Thoracic aorta (tissue), 2 donors: ENCODE data around the gene APOF. TPM values are rescaled to one million over a fixed set of nuclear protein-coding genes. Genes with fewer than 3 reads are reported as not detected.
"Not testable (repeated sequence)": the region's sequence is repeated elsewhere in the genome, so short reads cannot be mapped to it uniquely, and the experiment has no call there.

Experiments used
- ATAC-seq: fragments of 150-250 bp; one replicate; pipeline ENCODE4 v1.8.0; 2017; ENCODE audit warnings: low read depth; ENCODE audit not compliant: insufficient number of reproducible peaks, low FRiP score
- DNase-seq: peaks from one replicate; pipeline ENCODE4 v3.0.0-alpha.2; 2020; ENCODE audit warnings: low spot score
- H3K27ac ChIP-seq, 2 donors: fragments of 200-600 bp; sonication (generic); 1 replicate in 1 of 2; 2 replicates in 1 of 2; pipeline ENCODE4 v1.5.1; 2016; ENCODE audit warnings: mild to moderate bottlenecking in 2 of 2, moderate library complexity in 2 of 2
- H3K27me3 ChIP-seq: fragments of 200-600 bp; sonication (generic); replicated peaks from 2 replicates; pipeline ENCODE4 v1.6.0; 2016; ENCODE audit warnings: mild to moderate bottlenecking; ENCODE audit not compliant: insufficient read depth
- H3K36me3 ChIP-seq: fragments of 200-600 bp; sonication (generic); one replicate; pipeline ENCODE4 v1.5.1; 2016
- H3K4me1 ChIP-seq, 2 donors: fragments of 200-600 bp; sonication (generic); 1 replicate in 1 of 2; 2 replicates in 1 of 2; pipeline versions ENCODE4 v1.5.1 to v1.6.0; 2016; ENCODE audit warnings: low read depth in 2 of 2, mild to moderate bottlenecking in 1 of 2; ENCODE audit not compliant: control insufficient read depth in 1 of 2
- H3K4me3 ChIP-seq: fragments of 200-600 bp; sonication (generic); 2 replicates; pipeline ENCODE4 v1.5.1; 2016; ENCODE audit warnings: mild to moderate bottlenecking
- H3K9me3 ChIP-seq: fragments of 200-600 bp; sonication (generic); 2 replicates; pipeline ENCODE4 v1.5.1; 2016
- CTCF ChIP-seq: fragments of 200-600 bp; sonication (generic); IDR thresholded peaks from one replicate; pipeline ENCODE4 v1.5.1; 2019; ENCODE audit warnings: antibody characterized with exemption
- total RNA-seq, 2 donors: library from RNA; depleted of rRNA; stranded (reverse); fragments of >200 nt; gene quantifications; one replicate each; pipeline versions ENCODE4 v1.1.0 to v1.2.3, GENCODE V29; 2016

APOF gene
- total RNA-seq, 2 donors from 2014 or later: not detected

GRCh38 chr12:56399466-56399865, 36.8 kb upstream of the APOF start:
- H3K36me3 ChIP-seq, H3K27ac ChIP-seq, DNase-seq, ATAC-seq, H3K27me3 ChIP-seq, H3K4me1 ChIP-seq, H3K9me3 ChIP-seq, H3K4me3 ChIP-seq: not testable (repeated sequence)

GRCh38 chr12:56398324-56398723, 35.7 kb upstream of the APOF start:
- no peak overlapping the region for H3K4me3 ChIP-seq
- H3K4me1 ChIP-seq: no peaks in the 10 kb centered on the region
- no peak overlapping the region for H3K27ac ChIP-seq
- no peak for TF ChIP-seq CTCF
- no peaks in the 10 kb centered on the region for H3K36me3 ChIP-seq
- H3K27me3 ChIP-seq: no peaks in the 10 kb centered on the region
- peaks cover 9% of the 10 kb centered on the region for H3K9me3 ChIP-seq
- DNase-seq: no peak
- ATAC-seq: no peak

- no peak overlapping the region for H3K27ac ChIP-seq
- no peak for TF ChIP-seq CTCF
- ATAC-seq: no peak
- no peaks in the 10 kb centered on the region for H3K36me3 ChIP-seq
- no peak for DNase-seq
- no peaks in the 10 kb centered on the region for H3K9me3 ChIP-seq
- no peak overlapping the region for H3K4me3 ChIP-seq
- H3K4me1 ChIP-seq: no peaks in the 10 kb centered on the region
- no peaks in the 10 kb centered on the region for H3K27me3 ChIP-seq
These were observed 29.7 kb upstream of the APOF start for GRCh38 chr12:56392331-56392730.

GRCh38 chr12:56391721-56392120, 29.1 kb upstream of the APOF start:
- H3K36me3 ChIP-seq: no peaks in the 10 kb centered on the region
- no peak for TF ChIP-seq CTCF
- H3K27ac ChIP-seq: no peak overlapping the region
- H3K4me3 ChIP-seq: no peak overlapping the region
- H3K4me1 ChIP-seq: no peaks in the 10 kb centered on the region
- H3K27me3 ChIP-seq: no peaks in the 10 kb centered on the region
- H3K9me3 ChIP-seq: no peaks in the 10 kb centered on the region
- ATAC-seq (no peak), DNase-seq (no peak)

GRCh38 chr12:56389412-56389811, 26.8 kb upstream of the APOF start:
- Histone ChIP-seq H3K36me3 (no peaks in the 10 kb centered on the region), H3K4me3 (no peak overlapping the region), H3K27ac (no peak overlapping the region), H3K4me1 (no peaks in the 10 kb centered on the region), H3K27me3 (no peaks in the 10 kb centered on the region), H3K9me3 (no peaks in the 10 kb centered on the region)
- no peak for TF ChIP-seq CTCF
- DNase-seq (no peak), ATAC-seq (no peak)

- TF ChIP-seq CTCF: no peak
- no peaks in the 10 kb centered on the region for H3K36me3 ChIP-seq
- H3K4me1 ChIP-seq: no peaks in the 10 kb centered on the region
- DNase-seq: no peak
- H3K9me3 ChIP-seq: no peaks in the 10 kb centered on the region
- H3K27me3 ChIP-seq: no peaks in the 10 kb centered on the region
- no peak overlapping the region for H3K27ac ChIP-seq
- H3K4me3 ChIP-seq: no peak overlapping the region
- no peak for ATAC-seq
These were observed 24.6 kb upstream of the APOF start for GRCh38 chr12:56387152-56387736.
